Heart left ventricle (tissue), 13 donors: Measurements from ENCODE around the gene CCDC190.

Experiments used
- POLR2A ChIP-seq, 2 donors: fragments of 450-650 bp; IDR thresholded peaks; one replicate each; pipeline ENCODE4 v1.6.1; 2017; ENCODE audit warnings: antibody characterized with exemption in 2 of 2, mild to moderate bottlenecking in 2 of 2, moderate library complexity in 2 of 2
- TF ChIP-seq, protein P1 (sequence below), 12 donors: fragments of 200-600 bp; sonication (generic) in 4 of 12; IDR thresholded peaks; one replicate each; pipeline versions ENCODE4 v1.5.0 to v1.8.0; 2018 to 2022; ENCODE audit warnings: antibody characterized with exemption in 12 of 12, mild to moderate bottlenecking in 5 of 12
- donor health status: ischemic (EF 13 %, LVEDD 7.1; RV severe dilation, severe dysfunction).
- donor health status: DM: no; HTN: yes; CAD: no.
- donor health status: DM: no; HTN: no; CAD: no.
- donor health status: ischemic (EF 25% LVEDD 6.9; RV normal size, moderate dysfunction).
- donor health status: ischemic (EF 25% LVEDD 5.7; RV mildly dilated, moderate dysfunction).
- donor health status: ischemic (EF 35%, LVEDD 5.7; RV mildly dilated, moderate dysfunction).
- donor health status: nonischemic (EF 11% LVEDD 7.7; RV severe dilation, severe dysfunction).
- donor health status: DM: yes; HTN: yes; CAD: no.
- donor health status: PGD.
- donor health status: ischemic (EF 29% LVEDD 5.4; RV normal size, mild dysfunction).
- donor health status: nonischemic (EF 23%, LVEDD 6.1; RV moderate dilation, normal function).

DNA sequence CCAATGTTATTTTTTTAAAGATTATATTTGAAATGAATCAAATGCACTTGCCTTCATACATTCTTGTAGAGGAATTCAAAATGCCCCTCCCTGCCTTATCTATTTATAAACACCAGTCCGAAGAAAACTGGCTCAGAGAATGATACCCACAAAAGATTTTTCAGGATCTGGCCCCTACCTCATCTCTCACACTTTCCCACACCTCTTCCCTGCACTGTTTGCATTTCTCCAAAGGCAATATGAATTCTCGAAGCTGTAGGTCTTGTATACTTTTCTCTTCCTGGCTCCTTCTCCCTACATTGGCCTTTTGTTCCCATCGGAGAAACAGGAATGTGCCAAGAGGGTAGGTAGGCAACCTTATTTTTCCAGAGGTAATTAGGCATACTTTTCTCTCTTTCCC, 12.0 kb upstream of the CCDC190 start:
- TF ChIP-seq, protein P1, sequence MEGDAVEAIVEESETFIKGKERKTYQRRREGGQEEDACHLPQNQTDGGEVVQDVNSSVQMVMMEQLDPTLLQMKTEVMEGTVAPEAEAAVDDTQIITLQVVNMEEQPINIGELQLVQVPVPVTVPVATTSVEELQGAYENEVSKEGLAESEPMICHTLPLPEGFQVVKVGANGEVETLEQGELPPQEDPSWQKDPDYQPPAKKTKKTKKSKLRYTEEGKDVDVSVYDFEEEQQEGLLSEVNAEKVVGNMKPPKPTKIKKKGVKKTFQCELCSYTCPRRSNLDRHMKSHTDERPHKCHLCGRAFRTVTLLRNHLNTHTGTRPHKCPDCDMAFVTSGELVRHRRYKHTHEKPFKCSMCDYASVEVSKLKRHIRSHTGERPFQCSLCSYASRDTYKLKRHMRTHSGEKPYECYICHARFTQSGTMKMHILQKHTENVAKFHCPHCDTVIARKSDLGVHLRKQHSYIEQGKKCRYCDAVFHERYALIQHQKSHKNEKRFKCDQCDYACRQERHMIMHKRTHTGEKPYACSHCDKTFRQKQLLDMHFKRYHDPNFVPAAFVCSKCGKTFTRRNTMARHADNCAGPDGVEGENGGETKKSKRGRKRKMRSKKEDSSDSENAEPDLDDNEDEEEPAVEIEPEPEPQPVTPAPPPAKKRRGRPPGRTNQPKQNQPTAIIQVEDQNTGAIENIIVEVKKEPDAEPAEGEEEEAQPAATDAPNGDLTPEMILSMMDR (IDR thresholded peaks at IDR 0.05): no peak
- TF ChIP-seq POLR2A (IDR thresholded peaks at IDR 0.05): no peak
